GM23248 (cell line): ENCODE results near the gene SSTR5.

Experiments
- EZH2 ChIP-seq: fragments of 200-600 bp; sonication (generic); IDR thresholded peaks from 2 replicates; pipeline ENCODE4 v1.6.1; 2018; ENCODE audit warnings: antibody characterized with exemption, mild to moderate bottlenecking; ENCODE audit not compliant: insufficient read depth, poor library complexity, severe bottlenecking
- EZH2phosphoT487 ChIP-seq: fragments of 200-600 bp; sonication (generic); IDR thresholded peaks from 2 replicates; pipeline ENCODE4 v1.6.1; 2018; ENCODE audit warnings: antibody characterized with exemption, moderate library complexity, mild to moderate bottlenecking, low read depth; ENCODE audit not compliant: insufficient read depth

- TF ChIP-seq EZH2 (no peak), EZH2phosphoT487 (no peak)
Observed at GRCh38 chr16:1100084-1100800, 27.7 kb downstream of the SSTR5 start.
